PC-9 (cell line): Measurements from ENCODE around the gene STAB2.

Experiments
- CTCF ChIP-seq: fragments of 200-600 bp; sonication (generic); conservative IDR thresholded peaks from 2 replicates; pipeline ENCODE4 v1.6.1; 2017; ENCODE audit warnings: mixed run types, antibody characterized with exemption, mild to moderate bottlenecking, moderate library complexity
- EZH2 ChIP-seq: fragments of 200-600 bp; sonication (generic); IDR thresholded peaks from 2 replicates; pipeline ENCODE4 v1.8.0; 2017; ENCODE audit warnings: antibody characterized with exemption, low read depth

GRCh38 chr12:103705927-103706326 is 118.9 kb downstream of the STAB2 start:
- TF ChIP-seq EZH2 (no peak), CTCF (no peak)
